ENCODE measurements around the gene ZSCAN22. TPM values are rescaled to one million over a fixed set of nuclear protein-coding genes. Genes with fewer than 3 reads are reported as not detected.

The ZSCAN22 gene
- total RNA-seq, 1 experiment from 2014 or later = 4.6 TPM

DNA sequence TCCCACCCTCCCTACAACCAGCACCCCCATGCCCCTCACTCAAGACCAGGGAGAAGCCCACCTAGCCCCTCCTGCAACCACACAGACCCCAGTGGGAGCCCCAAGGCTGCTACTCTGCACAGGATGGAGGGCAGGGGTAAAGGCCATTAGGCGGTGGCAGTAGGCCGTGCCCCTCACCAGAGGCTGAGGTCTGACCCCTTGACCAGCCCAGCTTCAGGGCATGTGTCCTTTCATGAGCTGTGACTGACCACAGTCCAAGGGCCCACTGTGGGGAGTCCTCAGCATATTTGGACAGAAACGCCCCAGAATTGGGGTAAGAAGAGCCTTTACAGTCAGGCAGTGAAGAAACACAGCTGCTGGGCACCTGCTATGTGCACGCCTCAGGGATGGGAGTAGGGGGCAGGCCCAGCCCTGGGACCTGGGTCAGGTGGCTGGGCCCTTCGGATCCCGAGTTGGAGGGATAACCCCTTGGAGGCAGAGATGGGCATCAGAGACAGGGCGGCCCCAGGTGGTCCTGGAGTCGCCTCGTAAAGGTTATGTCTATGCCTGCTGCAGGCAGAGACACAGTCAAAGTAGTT is 58.6 kb downstream of the ZSCAN22 start:
- intact Hi-C loops (cut with micrococcal nuclease) = no loop called here
- no TSS peak for BruUV-seq (replicated peaks)
- ChIA-PET POLR2A (interaction anchor here (1.5 kb wide), 1 partner anchor 23 kb away, joined by 4 read pairs; the partner anchor contains the start of gene ZNF497), CTCF (no interaction called here), RAD21 (ENCODE audit: low non-redundant PET in 1 of 2, low total read pairs in 2 of 2, uncharacterized antibody in 2 of 2, unreplicated experiment in 2 of 2) (no interaction called here)
- peak overlapping the region; percentile 100 for H3K9ac ChIP-seq (ENCODE audit: low read length)
- peaks cover 57% of the 10 kb centered on the region for H3K79me2 ChIP-seq (ENCODE audit: insufficient read depth, low read length)
- TF ChIP-seq, protein P1, sequence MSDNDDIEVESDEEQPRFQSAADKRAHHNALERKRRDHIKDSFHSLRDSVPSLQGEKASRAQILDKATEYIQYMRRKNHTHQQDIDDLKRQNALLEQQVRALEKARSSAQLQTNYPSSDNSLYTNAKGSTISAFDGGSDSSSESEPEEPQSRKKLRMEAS (IDR thresholded peaks at IDR 0.05) = no peak
- TF ChIP-seq EZH2 (IDR thresholded peaks at IDR 0.05) (no peak), REST (IDR thresholded peaks at IDR 0.05; ENCODE audit: low read depth) (no peak), SRF (IDR thresholded peaks at IDR 0.05; ENCODE audit: low read depth) (no peak)
- peak overlapping the region; percentile 97 for H3K27ac ChIP-seq (ENCODE audit: low read depth, low read length)
- no peaks in the 10 kb centered on the region for H3K9me3 ChIP-seq (ENCODE audit: control insufficient read depth in 1 of 2, insufficient read depth in 1 of 2, low read depth in 1 of 2, low read length in 2 of 2)
- peaks cover 20% of the 10 kb centered on the region; the same call in 1 of the 2 replicates for H4K20me1 ChIP-seq (ENCODE audit: insufficient read depth)
- no peaks in the 10 kb centered on the region for H3K9me2 ChIP-seq (ENCODE audit: insufficient read depth)
- peaks cover 12 to 28% of the 10 kb centered on the region in 2 experiments; a peak in 3 of 4 replicates for H3K36me3 ChIP-seq (ENCODE audit: control insufficient read depth in 1 of 2, insufficient read depth in 2 of 2, low read length in 2 of 2)
- peak overlapping the region; percentile 62 to 96 for H3K4me3 ChIP-seq (replicated peaks in 1 of 2; ENCODE audit: low read depth in 1 of 2, low read length in 2 of 2)
- ATAC-seq (no peak), DNase-seq (ENCODE audit: low read depth, low spot score) (no peak)
- peak overlapping the region; percentile 94 for H3K4me2 ChIP-seq (ENCODE audit: low read length)
- no peak overlapping the region for H2AFZ ChIP-seq (ENCODE audit: low read depth, low read length, poor library complexity, severe bottlenecking)
- H3K27me3 ChIP-seq (ENCODE audit: insufficient read depth, low read length) = no peaks in the 10 kb centered on the region
- peaks cover 23 to 42% of the 10 kb centered on the region in 2 experiments for H3K4me1 ChIP-seq (ENCODE audit: control insufficient read depth in 1 of 2, insufficient read depth in 2 of 2, low read length in 2 of 2)
